Sciatic nerve (tissue), 2 donors: ENCODE measurements around the gene ID4. TPM values are rescaled to one million over a fixed set of nuclear protein-coding genes. Genes with fewer than 3 reads are reported as not detected.
A peak's percentile ranks its signal among the peaks of the same experiment; 100 is the strongest.

Experiments
- ATAC-seq: fragments of 200-7000 bp; cut with Tn5 transposase; one replicate; pipeline ENCODE4 v1.9.1; 2020; ENCODE audit warnings: mild to moderate bottlenecking, moderate library complexity
- DNase-seq: peaks from one replicate; pipeline ENCODE4 v3.0.0-alpha.2; 2020; ENCODE audit warnings: low spot score
- intact Hi-C: fragments of 100-400 bp; cut with DNase I; formaldehyde crosslinking; loops from one replicate; pipeline ENCODE4 v1.14.2; 2022
- total RNA-seq: library from RNA; stranded (reverse); fragmentation: NEBNext Ultra II Directional; extraction: Animal tissue kit (Norgen Biotek cat#: 25700); gene quantifications from one replicate; pipeline ENCODE4 v1.2.1, GENCODE V29; 2021
- donor health status: DM: no; HTN: no; CAD: no.
- donor health status: DM: no; HTN: no; CAD: no.

The ID4 gene
- total RNA-seq, 1 donor from 2014 or later: 37.0 TPM

DNA sequence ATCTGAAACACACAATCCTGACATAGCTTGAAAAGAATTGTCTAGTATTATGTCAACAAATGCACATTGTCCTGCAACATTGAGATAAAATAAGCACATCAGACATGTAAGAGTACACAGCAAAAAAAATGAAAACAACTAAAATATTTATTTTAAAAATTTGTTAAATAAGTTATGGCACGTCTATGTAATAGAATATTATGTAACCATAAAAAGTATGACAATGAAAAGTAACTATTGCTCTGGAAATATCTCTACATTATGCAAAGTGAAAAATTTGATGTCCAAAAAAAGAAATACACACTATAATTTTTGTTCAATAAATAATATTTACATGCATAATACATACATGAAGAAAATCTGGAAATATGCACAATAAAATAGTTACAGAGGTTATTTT, 9.3 kb upstream of the ID4 start:
- intact Hi-C loops: no loop called here
- no peak for ATAC-seq

DNA sequence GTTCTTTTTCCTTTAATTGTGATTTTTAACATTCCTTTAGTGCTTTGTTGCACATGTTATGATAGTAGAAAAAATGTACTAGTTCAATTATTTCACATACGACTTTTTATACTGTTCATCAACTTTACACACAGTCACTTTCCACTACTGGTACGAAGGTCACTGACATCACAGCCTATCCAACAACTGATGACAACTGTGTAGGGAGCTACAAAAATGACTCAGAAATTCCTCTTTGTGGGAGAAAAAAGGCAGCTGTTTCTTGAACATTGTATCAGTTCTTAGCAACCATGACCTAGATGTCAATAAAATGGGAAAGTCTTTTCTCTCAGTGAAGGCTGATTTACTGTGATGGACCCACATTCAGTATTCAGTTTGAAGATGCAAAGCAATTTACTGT, 7.0 kb upstream of the ID4 start:
- ATAC-seq (no peak), DNase-seq (no peak)
- intact Hi-C loops: no loop called here

More for the DNA sequence above, 9.3 kb upstream of the ID4 start:
- no peak for DNase-seq

DNA sequence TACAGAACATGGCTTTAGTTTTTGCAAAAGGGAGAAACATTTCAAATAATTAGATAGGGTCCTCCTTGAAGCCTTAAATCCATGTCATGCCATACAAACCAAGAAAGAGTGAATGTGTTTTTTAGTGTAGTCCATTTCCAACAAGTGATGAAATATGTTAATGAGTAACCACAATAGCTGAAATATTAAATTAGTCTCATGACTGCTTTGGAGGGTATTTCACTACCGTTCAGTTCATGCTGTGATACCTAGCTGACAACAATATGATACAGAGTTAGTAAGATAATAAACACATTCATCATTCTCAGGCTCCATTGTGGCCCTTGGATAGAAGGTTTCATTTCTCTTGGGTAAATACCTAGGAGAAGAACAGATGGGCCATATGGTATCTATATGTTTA, 5.8 kb upstream of the ID4 start:
- intact Hi-C loops: no loop called here
- DNase-seq (no peak), ATAC-seq (no peak)

DNA sequence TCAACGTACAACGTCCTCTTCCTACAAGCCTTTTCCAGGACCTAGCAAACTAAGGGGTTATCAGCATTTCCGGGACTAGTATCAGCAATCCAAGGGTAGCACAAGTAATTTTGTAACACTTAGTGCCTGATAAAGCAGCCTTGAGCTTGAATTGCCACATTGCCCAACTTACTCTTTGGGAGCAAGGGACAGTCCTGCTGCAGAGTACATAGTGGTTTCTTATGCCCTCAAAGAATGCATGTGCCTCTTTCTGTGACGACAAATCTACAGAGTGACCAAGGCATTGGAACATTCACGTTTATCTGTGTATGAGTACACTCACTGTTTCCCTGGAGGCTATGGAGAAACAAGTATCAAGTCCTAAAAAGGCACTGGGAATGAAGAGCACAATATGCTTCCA, 3.2 kb upstream of the ID4 start:
- intact Hi-C loops: no loop called here
- ATAC-seq (no peak), DNase-seq (no peak)

DNA sequence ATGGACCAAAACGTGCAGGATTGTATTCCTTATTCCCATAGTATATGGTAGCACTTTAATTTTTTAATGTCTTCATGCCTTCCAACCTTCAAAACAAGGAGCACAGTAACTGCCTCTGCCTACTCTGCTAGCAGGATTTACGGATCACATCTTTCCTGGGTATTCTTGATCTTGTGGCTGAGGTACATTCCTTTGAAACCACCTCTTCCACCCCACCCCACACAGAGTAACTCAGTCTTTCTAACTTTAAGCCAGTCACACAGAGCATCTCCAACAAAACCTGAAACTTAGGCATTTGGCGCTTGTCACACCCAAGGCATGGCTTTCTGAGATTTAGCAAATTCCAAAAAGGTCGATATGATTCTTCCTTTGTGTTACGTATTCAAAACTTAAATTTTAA, 2.3 kb upstream of the ID4 start:
- intact Hi-C loops: no loop called here
- no peak for ATAC-seq
- DNase-seq: no peak

DNA sequence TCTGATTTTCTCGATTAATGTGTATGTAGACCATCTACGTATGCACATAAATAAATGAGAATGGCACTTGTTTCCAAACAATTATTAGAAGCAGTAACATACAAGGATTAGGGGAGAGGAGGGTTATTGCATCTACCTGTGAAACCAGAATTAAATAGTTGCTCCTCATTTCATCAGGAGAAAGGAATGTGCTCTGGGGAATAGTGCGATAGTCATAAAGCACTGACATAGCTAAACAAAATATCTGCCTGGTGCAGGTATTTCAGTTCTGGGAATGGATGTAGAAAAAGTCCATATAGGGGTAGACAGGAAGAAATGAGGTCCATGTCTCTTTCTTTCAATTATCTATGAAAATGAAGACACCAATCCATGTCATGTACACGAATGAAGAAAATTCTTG, 1.6 kb upstream of the ID4 start:
- DNase-seq (no peak), ATAC-seq (no peak)
- intact Hi-C loops: no loop called here

DNA sequence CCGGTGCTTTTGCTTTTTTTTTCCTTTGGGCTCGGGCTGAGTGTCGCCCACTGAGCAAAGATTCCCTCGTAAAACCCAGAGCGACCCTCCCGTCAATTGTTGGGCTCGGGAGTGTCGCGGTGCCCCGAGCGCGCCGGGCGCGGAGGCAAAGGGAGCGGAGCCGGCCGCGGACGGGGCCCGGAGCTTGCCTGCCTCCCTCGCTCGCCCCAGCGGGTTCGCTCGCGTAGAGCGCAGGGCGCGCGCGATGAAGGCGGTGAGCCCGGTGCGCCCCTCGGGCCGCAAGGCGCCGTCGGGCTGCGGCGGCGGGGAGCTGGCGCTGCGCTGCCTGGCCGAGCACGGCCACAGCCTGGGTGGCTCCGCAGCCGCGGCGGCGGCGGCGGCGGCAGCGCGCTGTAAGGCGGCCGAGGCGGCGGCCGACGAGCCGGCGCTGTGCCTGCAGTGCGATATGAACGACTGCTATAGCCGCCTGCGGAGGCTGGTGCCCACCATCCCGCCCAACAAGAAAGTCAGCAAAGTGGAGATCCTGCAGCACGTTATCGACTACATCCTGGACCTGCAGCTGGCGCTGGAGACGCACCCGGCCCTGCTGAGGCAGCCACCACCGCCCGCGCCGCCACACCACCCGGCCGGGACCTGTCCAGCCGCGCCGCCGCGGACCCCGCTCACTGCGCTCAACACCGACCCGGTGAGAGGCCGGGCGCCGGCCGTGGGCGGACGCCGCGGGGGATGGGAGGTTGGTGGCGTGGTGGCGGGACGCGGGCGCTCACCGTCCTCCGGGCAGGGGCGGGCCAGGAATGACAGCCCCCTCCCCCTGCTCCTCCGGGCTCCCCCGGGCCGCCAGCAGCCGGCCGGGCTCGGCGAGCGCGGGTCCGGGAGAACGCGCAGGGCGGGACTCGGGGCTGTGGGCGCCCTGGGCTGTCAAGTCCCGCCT, 606 bp downstream of the ID4 start:
- DNase-seq (peak; percentile 68), ATAC-seq (no peak)
- intact Hi-C loops: no loop called here

DNA sequence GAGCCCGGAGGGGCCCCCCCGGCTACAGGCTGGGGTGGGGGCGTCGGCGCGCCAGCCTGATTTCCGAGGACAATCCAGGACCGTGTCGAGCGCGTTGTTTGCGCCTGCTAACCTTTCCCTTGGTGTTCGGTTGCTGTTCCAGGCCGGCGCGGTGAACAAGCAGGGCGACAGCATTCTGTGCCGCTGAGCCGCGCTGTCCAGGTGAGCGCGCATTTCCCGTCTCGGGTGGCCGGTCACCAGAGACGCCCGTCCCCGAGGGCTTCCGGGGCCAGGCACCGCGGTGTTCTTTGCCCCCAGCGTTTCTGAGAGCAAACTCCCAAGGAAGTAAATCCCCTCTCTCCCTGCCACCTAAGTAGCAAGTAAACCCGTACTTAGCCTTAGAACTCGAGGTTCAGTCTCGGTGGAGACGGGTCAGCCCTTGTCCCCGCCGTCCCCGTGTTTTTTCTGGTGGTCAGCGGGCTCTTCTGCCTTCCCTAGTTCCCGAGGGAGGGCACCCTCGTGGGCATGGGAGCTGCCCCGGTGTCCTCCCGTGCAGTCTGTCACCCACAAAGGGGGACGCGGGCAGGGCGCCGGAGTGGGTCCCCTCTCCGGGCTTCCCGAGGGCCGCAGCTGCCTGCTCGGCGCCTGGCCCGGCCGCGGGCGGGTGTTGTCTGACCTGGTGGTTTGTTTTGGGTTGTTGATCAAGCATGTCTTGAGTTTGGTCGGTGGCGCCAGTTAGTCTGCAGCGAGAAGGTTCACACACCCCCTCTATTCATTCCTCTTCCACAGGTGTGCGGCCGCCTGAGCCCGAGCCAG, 1.5 kb downstream of the ID4 start:
- intact Hi-C loops: no loop called here
- ATAC-seq: no peak
- DNase-seq: no peak

DNA sequence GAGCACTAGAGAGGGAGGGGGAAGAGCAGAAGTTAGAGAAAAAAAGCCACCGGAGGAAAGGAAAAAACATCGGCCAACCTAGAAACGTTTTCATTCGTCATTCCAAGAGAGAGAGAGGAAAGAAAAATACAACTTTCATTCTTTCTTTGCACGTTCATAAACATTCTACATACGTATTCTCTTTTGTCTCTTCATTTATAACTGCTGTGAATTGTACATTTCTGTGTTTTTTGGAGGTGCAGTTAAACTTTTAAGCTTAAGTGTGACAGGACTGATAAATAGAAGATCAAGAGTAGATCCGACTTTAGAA, 2.0 kb downstream of the ID4 start:
- ATAC-seq (no peak), DNase-seq (no peak)
- intact Hi-C loops: no loop called here

DNA sequence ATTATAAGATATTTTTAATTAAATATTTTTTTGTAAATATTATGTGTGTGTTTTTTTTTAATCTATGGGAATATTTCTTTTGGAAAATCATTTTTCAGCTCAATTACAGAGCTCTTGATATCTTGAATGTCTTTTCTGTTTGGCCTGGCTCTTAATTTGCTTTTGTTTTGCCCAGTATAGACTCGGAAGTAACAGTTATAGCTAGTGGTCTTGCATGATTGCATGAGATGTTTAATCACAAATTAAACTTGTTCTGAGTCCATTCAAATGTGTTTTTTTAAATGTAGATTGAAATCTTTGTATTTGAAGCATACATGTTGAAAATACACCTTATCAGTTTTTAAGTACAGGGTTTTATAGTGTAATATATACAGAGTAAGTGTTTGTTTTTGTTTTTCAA, 2.6 kb downstream of the ID4 start:
- ATAC-seq (no peak), DNase-seq (no peak)
- intact Hi-C loops: no loop called here

DNA sequence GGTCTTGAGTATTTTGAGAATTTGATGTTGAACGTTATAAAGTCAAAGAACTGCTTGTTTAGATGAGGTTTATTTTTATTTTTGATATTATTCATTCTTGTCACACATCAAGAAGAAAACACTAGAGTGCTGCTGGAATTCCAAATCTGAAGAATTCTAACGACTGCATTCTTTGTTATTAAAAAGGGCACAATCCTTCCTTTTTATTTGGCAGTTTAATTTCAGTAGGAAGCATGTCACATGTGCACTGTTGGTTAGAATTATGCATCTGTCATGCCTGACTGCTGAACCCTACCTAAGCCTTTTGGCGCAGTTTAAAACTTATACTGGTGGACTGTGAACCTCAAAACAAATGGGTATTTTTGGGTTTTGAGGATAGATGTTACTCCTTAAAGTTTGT, 4.0 kb downstream of the ID4 start:
- intact Hi-C loops: no loop called here
- ATAC-seq: no peak
- no peak for DNase-seq

DNA sequence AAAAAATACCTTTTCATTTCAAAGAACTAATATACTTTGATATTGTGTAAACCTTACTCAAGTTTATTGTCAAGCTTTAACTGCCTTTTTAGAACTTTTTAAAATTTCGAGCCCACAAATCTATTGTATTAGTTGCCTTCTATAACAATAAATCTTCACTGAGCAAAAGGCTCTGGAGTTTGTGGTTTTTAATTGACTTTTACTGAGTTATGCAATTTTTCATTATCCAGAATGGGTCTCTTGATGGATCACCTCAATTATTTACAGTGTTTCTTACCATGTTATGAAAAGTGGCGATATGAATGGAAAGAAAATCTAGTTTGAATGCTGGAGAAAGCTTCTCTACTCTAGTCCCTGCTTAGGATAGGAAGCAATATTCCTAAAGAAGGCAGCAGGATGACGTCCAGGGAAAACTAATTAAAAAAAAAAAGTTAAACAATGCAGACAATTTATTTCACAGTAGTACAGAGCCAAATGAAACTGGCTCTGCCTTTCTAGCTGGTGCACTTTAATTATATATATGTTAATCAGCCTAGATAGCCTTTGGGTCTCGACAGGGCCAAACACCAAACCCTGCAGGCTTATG, 5.0 kb downstream of the ID4 start:
- ATAC-seq (no peak), DNase-seq (no peak)
- intact Hi-C loops: no loop called here

DNA sequence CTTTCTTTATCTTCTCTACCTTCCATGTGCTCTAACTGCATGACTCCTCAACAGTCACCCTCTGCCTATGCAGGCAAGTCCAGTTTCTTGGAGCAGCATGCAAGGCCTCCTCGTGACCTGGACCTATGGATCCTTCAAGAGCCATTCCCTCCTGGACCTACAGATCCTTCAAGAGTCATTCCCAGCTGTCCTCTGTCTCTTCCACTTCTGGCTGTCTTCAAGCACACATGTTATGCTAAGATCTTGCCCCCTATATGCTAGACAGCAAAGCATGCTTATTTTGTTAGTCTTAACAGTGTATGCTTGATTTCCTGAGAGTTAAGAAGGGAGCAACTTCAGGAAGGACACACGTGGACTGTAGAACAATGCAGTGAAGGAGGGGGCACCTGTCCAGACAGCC, 7.5 kb downstream of the ID4 start:
- DNase-seq (no peak), ATAC-seq (no peak)
- intact Hi-C loops: no loop called here

DNA sequence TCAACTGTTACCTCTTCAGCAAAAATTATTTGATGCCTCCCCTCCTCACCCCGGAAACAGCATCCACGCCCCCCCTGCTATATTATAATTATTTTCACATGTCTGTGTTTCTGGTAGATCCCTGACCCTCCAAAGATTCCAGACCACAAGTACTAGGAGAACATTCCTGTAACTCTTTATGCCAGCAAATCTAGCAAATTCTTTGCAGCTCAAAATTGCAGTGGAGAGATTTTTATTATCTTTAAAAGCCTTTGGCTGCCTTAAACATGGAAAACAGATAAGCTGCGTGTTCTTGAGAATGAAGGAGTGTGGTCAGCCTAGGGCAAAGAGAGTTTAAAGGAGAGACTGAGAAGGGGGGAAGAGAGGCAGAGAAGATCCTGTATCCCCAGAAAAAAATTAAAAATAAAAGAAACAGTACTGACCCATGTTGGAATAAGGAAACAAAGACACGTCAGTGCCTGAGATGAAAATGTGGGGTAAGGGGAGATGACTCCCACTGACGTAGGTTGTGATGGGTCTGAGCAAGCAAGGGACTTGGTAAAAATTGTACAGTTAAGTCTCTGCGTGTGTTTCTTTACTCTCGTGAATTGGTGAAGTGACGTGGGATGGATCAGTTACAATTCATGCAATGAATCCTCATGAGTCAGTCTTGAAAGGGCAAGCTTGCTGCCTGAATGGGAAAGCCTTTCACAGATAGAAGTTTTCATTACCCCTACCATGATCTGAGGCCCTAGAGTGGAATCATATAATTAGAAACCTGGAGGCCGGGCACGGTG, 8.3 kb downstream of the ID4 start:
- DNase-seq: no peak
- intact Hi-C loops: no loop called here
- ATAC-seq: peak; percentile 28

DNA sequence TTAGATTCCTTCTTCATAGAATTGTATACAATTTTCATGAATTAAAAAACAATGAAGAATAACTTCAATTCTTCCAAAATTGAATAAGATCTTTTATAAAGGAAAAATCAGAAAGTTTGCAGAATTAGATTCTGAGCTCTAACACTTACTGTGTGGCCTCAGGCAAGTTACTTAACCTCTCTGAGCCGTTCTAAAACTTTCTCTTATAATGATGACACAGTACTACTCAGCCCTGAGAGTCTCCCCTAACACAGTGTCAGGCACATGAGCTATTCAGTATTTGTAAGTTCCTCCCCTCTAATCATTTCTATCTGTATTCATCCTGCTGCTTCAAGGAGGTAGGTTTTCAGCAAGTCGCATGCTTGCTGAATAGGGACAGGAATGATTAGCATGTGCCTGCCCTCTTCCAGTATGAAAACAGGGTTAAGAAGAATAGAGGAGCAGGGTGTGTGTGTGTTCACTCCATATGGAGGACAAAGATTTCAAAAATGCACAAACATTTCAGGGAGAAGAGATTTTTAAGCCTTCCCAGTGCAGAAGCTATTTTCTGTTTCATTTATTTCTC, 11.4 kb downstream of the ID4 start:
- intact Hi-C loops: no loop called here
- DNase-seq (no peak), ATAC-seq (no peak)

DNA sequence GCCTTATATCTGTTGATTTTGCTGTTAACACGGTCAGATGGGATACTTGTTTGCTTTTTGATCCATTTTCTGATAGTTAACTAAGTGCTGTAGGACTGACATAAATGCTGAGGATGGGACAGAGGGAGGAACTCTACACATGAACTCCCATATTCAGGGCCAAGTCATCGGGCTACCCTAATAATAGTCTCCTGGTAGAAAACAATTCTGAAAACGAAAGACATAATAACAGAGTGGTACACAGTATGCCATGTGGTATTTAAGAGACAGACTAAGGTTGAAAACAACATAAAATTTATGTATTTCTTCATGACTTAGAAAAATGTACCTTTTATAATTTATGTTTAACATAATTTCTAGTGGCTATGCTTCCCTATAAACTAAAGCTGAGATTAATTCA, 12.0 kb downstream of the ID4 start:
- no peak for ATAC-seq
- no peak for DNase-seq
- intact Hi-C loops: no loop called here

DNA sequence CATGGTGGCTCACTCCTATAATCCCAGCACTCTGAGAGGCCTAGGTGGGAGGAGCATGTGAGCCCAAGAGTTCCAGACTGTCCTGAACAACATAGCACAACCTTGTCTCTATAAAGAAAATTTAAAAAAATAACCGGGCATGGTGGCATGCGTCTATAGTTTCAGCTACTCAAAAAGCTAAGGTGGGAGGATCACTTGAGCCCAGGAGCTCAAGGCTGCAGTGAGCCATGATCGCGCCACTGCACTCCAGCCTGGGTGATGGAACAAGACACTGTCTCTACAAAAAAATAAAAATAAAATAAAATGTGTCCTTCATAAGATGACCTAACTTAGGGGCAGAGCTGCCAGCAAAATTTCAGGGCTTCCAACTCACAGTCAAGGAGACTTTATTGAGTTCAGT, 12.6 kb downstream of the ID4 start:
- no peak for DNase-seq
- intact Hi-C loops: no loop called here

DNA sequence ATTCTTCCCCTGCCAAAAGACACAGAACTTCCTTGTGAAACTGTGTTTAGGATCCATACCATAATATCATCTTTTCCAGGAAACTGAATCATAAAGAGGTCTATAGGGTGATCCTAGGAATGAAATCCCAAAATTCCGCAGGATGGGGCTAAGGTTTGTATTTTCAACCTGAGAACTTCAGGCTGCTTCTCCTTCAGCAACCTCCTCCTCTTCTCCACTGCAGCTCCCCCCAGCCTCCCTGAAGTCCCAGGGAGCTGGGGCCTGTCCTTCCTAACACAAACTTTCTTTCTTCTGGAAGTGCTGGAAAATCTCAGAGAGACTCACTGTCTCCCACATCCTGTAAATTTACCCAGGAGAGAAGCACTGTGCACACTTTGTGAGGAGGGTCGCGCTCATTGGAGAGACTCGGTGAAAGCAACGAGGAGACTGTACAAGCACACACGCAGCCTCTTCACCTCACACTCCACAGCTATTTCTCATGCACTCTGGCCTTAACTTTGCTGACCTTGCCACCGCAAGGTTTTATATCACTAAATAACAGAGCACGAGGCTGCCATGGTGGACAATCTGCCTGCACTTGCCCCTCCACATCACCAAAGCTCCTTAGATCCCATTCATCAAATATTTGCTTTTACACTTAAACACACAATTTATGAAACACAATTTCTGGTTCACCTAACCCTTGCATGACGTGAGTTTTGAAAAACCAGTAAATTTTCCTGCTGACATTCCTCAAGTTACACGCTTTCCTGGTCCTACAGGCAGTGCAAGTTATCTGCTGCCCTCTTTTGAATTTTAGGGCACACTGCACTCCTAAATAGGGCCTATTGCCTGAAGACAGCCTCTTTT, 14.3 kb downstream of the ID4 start:
- peak; percentile 95 for ATAC-seq
- DNase-seq: no peak
- intact Hi-C loops: no loop called here

More for the DNA sequence above, 12.6 kb downstream of the ID4 start:
- no peak for ATAC-seq
